D721Med (cell line): ENCODE data around the gene OR5AC2.

Experiments used
- DNase-seq: peaks from one replicate; pipeline ENCODE4 v3.0.0; 2011; ENCODE audit warnings: low spot score; ENCODE audit not compliant: insufficient read length
- FAIRE-seq: peaks from 2 replicates; lab custom pipeline; 2011; peaks lifted over from hg19 to GRCh38; lab: Jason Lieb, UNC
- CTCF ChIP-seq: IDR thresholded peaks from 2 replicates; pipeline ENCODE4 v1.5.1; 2012; ENCODE audit warnings: mild to moderate bottlenecking, control low read depth; ENCODE audit not compliant: insufficient read depth; ENCODE audit errors: missing control alignments

OR5AC2 gene

GRCh38 chr3:98136631-98137030, 49.7 kb downstream of the OR5AC2 start:
- FAIRE-seq (no peak), DNase-seq (no peak)
- TF ChIP-seq CTCF = no peak
